Peyer's patch (tissue), 4 donors: Measurements from ENCODE around the gene PSEN1.

Experiments used
- CTCF ChIP-seq, 6 experiments: fragments of 450-650 bp in 4 of 6; fragments of 200-600 bp in 2 of 6; sonication (generic) in 1 of 6; IDR thresholded peaks; one replicate each; pipeline ENCODE4 v1.5.1; 2017 to 2019; ENCODE audit warnings: antibody characterized with exemption in 6 of 6, mild to moderate bottlenecking in 3 of 6, moderate library complexity in 1 of 6
- POLR2A ChIP-seq, 2 donors: fragments of 450-650 bp; IDR thresholded peaks; one replicate each; pipeline ENCODE4 v1.5.1; 2017; ENCODE audit warnings: antibody characterized with exemption in 2 of 2, mild to moderate bottlenecking in 2 of 2, moderate library complexity in 2 of 2

GRCh38 chr14:73234029-73234428, 97.7 kb downstream of the PSEN1 start:
- TF ChIP-seq CTCF (IDR thresholded peaks at IDR 0.05) (no peak), POLR2A (IDR thresholded peaks at IDR 0.05) (no peak)
